ENCODE measurements around the gene SLC25A47. TPM values are rescaled to one million over a fixed set of nuclear protein-coding genes. Genes with fewer than 3 reads are reported as not detected.
"Not testable (repeated sequence)": the region's sequence is repeated elsewhere in the genome, so short reads cannot be mapped to it uniquely, and the experiment has no call there.

Gene SLC25A47
- total and polyA plus RNA-seq, 2 experiments from 2014 or later = 1.8 TPM

DNA sequence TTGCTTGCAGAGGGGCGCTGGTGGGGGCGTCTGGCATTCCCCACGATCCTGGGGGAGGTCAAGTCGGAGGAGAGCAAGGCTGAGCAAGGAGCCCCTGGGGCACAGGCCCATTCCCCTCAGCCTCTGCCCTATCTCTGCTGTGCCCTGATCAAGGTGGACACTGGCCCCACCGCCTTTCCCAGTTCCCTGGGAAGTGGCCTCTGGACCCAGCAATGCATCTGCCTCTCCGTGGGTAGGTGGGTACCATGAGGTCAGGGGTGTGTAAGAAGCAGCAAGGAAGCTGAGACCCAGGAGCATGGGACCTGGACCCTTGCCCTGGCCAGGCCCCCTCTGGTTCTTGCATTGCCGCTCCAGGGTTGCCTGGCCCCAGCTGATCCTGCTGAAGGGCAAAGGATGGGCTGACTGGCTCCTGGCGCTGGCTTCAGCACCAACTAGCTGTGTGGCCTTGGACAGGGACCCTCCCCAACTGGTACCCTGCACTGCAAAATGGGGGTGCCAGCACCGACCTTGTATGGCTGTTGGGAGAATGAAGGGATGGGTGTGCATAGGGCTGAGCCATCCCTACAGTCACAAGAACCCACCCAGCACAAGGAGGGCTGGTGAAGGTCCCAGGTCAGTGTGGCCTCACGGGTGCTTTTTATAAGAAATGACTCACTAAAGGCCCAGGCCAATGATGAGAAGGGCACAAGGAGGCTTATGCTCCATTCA, 36.5 kb upstream of the SLC25A47 start:
- H2AFZ ChIP-seq = no peak overlapping the region
- DNase-seq (ENCODE audit: low spot score) = no peak
- WGBS (ENCODE audit: low lambda C conversion rate, missing lambda C conversion rate) = 81% methylated on average over 7 of the region's 10 CpGs
- H3K4me3 ChIP-seq = no peak overlapping the region
- no peaks in the 10 kb centered on the region for H3K36me3 ChIP-seq (replicated peaks; ENCODE audit: insufficient read depth, low read depth)
- no peak overlapping the region for H3K4me2 ChIP-seq
- no peaks in the 10 kb centered on the region for H3K9me3 ChIP-seq (ENCODE audit: low read depth)
- H3K27ac ChIP-seq = no peak overlapping the region
- no peak for TF ChIP-seq EZH2phosphoT487 (IDR thresholded peaks at IDR 0.05; ENCODE audit: low read depth, severe bottlenecking, unreplicated experiment)
- TF ChIP-seq, protein P1, sequence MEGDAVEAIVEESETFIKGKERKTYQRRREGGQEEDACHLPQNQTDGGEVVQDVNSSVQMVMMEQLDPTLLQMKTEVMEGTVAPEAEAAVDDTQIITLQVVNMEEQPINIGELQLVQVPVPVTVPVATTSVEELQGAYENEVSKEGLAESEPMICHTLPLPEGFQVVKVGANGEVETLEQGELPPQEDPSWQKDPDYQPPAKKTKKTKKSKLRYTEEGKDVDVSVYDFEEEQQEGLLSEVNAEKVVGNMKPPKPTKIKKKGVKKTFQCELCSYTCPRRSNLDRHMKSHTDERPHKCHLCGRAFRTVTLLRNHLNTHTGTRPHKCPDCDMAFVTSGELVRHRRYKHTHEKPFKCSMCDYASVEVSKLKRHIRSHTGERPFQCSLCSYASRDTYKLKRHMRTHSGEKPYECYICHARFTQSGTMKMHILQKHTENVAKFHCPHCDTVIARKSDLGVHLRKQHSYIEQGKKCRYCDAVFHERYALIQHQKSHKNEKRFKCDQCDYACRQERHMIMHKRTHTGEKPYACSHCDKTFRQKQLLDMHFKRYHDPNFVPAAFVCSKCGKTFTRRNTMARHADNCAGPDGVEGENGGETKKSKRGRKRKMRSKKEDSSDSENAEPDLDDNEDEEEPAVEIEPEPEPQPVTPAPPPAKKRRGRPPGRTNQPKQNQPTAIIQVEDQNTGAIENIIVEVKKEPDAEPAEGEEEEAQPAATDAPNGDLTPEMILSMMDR (IDR thresholded peaks at IDR 0.05; ENCODE audit: poor library complexity) = no peak
- TF ChIP-seq EZH2 (IDR thresholded peaks at IDR 0.05; ENCODE audit: borderline replicate concordance) = no peak
- no peaks in the 10 kb centered on the region for H3K27me3 ChIP-seq
- H3K9me2 ChIP-seq (replicated peaks; ENCODE audit: insufficient read depth) = no peaks in the 10 kb centered on the region
- peaks cover 2% of the 10 kb centered on the region for H3K4me1 ChIP-seq (ENCODE audit: insufficient read depth)
- H3K79me2 ChIP-seq = peaks cover 7% of the 10 kb centered on the region
- H4K20me1 ChIP-seq (ENCODE audit: insufficient read depth, poor library complexity, severe bottlenecking) = peaks cover 10% of the 10 kb centered on the region

DNA sequence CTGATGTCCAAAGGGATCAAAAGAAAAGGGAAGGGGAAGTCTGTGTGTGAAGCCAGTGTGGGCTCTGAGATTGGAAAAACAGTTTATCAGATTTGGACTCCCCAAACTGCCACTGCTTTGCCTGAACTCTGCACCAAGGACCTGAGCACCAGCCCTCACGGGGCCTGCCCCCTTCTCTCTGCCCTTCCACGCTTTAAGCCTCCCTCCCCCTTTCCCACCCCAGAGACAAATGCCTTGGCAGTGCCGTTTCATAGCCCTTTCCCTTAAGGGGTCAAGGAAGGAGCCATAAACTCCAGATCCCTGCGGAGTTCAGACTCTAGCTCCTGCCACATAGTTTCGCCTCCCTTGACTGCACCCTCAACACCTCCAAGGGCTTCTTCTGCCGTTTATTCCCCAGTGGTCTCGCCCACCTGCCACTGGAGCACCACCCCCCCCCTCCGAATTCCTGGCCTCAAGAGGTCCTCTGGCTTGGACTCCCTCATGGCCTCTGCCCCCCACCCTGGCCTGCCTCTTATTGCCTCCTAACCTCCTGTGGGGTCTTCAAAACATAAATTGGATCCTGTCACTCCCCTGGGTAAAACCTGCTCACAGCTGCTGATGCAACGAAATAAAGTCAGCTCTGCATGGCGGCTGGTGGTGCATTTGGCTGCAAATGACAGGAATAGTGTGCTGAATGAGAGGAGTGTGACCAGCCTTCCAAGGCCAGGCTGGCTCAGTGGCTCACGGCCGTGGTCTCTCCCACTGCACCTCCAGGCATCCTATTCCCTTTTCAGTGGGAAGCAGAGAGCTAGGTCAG, 35.7 kb upstream of the SLC25A47 start:
- peaks cover 2% of the 10 kb centered on the region for H3K4me1 ChIP-seq (ENCODE audit: insufficient read depth)
- peaks cover 2% of the 10 kb centered on the region for H3K79me2 ChIP-seq
- H3K9me2 ChIP-seq (replicated peaks; ENCODE audit: insufficient read depth) = no peaks in the 10 kb centered on the region
- 79% methylated on average over 11 of the region's 12 CpGs for WGBS (ENCODE audit: low lambda C conversion rate, missing lambda C conversion rate)
- no peak overlapping the region for H2AFZ ChIP-seq
- no peaks in the 10 kb centered on the region for H3K27me3 ChIP-seq
- no peaks in the 10 kb centered on the region for H3K9me3 ChIP-seq (ENCODE audit: low read depth)
- no peaks in the 10 kb centered on the region for H3K36me3 ChIP-seq (replicated peaks; ENCODE audit: insufficient read depth, low read depth)
- no peak for TF ChIP-seq EZH2phosphoT487 (IDR thresholded peaks at IDR 0.05; ENCODE audit: low read depth, severe bottlenecking, unreplicated experiment)
- TF ChIP-seq EZH2 (IDR thresholded peaks at IDR 0.05; ENCODE audit: borderline replicate concordance) = no peak
- TF ChIP-seq, protein P1 (IDR thresholded peaks at IDR 0.05; ENCODE audit: poor library complexity) = no peak
- DNase-seq (ENCODE audit: low spot score) = no peak
- H3K4me2 ChIP-seq = no peak overlapping the region
- H3K27ac ChIP-seq = no peak overlapping the region
- no peak overlapping the region for H3K4me3 ChIP-seq
- peaks cover 6% of the 10 kb centered on the region for H4K20me1 ChIP-seq (ENCODE audit: insufficient read depth, poor library complexity, severe bottlenecking)

DNA sequence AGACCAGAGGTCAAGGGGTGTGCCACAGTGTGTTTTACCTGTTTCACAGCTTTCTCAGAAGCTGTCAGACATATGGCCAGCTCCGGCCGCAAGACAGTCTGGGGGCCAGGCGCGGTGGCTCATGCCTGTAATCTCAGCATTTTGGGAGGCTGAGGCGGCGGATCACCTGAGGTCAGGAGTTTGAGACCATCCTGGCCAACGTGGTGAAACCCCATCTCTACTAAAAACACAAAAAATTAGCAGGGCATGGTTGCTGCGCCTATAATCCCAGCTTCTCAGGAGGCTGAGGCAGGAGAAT, 35.2 kb upstream of the SLC25A47 start:
- H2AFZ ChIP-seq; H3K9me3 ChIP-seq (ENCODE audit: low read depth); H3K4me3 ChIP-seq; H3K79me2 ChIP-seq; H3K27me3 ChIP-seq; H3K4me2 ChIP-seq; H3K36me3 ChIP-seq (replicated peaks; ENCODE audit: insufficient read depth, low read depth); H4K20me1 ChIP-seq (ENCODE audit: insufficient read depth, poor library complexity, severe bottlenecking); H3K9me2 ChIP-seq (replicated peaks; ENCODE audit: insufficient read depth); H3K27ac ChIP-seq; H3K4me1 ChIP-seq (ENCODE audit: insufficient read depth); DNase-seq (ENCODE audit: low spot score): not testable (repeated sequence)
- 86% methylated on average over 8 of the region's 8 CpGs for WGBS (ENCODE audit: low lambda C conversion rate, missing lambda C conversion rate)

DNA sequence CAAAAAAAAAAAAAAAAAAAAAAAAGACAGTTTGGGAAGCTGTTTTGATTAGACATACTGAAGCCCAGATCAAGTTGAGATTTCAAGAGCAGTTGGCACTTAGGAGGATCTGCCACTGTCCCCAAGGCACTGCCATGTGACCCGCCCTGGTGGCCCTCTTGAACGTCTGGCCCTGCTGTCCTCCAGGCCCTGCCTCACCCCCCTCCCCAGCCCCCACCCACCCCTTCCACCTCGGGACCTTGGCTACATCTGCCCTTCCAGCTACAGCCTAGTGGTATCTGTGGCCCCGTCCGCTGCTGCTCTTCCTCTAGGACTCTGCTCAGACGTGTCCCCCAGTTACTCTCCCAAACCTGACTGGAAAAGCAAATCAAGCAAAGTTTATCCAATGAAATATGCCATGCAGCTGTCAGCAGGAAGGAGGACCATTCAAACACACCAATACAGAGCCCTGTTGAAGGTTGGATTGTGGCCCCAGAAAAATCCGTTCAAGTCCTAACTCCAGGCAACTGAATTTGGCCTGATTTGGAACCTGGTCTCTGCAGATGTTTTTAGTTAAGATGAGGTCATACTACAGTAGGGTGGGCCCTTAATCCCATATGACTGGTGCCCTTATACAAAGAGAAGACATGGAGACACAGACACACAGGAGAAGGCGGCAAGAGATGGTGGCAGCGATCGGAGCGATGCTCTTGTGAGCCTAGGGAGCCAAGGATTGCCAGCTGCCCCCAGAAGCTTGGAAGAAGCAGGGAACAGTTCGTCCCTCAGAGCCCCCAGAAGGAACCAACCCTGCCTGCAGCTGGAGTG, 34.6 kb upstream of the SLC25A47 start:
- no peak for DNase-seq (ENCODE audit: low spot score)
- Histone ChIP-seq H3K4me2 (no peak overlapping the region), H4K20me1 (ENCODE audit: insufficient read depth, poor library complexity, severe bottlenecking) (no peaks in the 10 kb centered on the region), H3K27me3 (no peaks in the 10 kb centered on the region), H3K79me2 (peaks cover 2% of the 10 kb centered on the region), H3K9me3 (ENCODE audit: low read depth) (no peaks in the 10 kb centered on the region), H3K4me3 (no peak overlapping the region), H2AFZ (no peak overlapping the region), H3K4me1 (ENCODE audit: insufficient read depth) (peaks cover 2% of the 10 kb centered on the region), H3K9me2 (replicated peaks; ENCODE audit: insufficient read depth) (no peaks in the 10 kb centered on the region), H3K36me3 (replicated peaks; ENCODE audit: insufficient read depth, low read depth) (no peaks in the 10 kb centered on the region), H3K27ac (no peak overlapping the region)
- TF ChIP-seq EZH2phosphoT487 (IDR thresholded peaks at IDR 0.05; ENCODE audit: low read depth, severe bottlenecking, unreplicated experiment) (no peak), EZH2 (IDR thresholded peaks at IDR 0.05; ENCODE audit: borderline replicate concordance) (no peak)
- TF ChIP-seq, protein P1 (IDR thresholded peaks at IDR 0.05; ENCODE audit: poor library complexity) = no peak
- WGBS (ENCODE audit: low lambda C conversion rate, missing lambda C conversion rate) = 87% methylated on average over 12 of the region's 12 CpGs

All from hepatocyte (in vitro differentiated cells).